ENCODE results near the gene LRP1-AS.
A peak's percentile ranks its signal among the peaks of the same experiment; 100 is the strongest.

The LRP1-AS gene

DNA sequence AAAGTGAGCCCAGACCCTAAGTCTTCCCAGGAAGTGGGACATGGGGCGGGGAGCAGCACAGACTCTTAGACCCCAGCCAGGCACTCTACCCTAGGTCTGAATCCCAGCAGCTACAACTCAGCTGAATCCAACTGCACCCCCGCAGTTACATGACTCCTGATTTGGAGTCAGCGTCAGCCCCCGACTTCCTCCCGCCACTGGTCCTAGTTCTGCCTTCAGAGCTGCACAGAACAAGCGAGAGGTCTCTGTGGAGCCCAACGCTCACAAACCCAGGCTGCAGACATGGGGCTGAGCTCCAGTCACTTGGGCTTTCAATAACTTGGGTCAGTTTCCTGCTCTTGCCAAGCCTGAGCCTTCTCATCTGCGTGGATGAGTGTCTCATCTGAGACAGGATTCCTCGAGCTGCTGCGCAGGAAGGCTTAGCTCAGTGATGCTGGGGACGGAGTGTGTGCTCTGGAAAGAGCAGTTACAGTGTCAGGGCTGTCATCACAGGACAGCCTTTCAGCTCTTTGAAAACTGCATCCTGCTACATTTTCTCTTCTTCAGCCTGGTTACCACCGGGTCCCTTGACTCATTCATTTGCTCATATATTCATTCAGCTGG is 38.6 kb upstream of the LRP1-AS start:
- DNase-seq (ENCODE audit: low read depth), result no peak
- H3K4me3 ChIP-seq (ENCODE audit: low read length), result no peak overlapping the region
- TF ChIP-seq, protein P1, sequence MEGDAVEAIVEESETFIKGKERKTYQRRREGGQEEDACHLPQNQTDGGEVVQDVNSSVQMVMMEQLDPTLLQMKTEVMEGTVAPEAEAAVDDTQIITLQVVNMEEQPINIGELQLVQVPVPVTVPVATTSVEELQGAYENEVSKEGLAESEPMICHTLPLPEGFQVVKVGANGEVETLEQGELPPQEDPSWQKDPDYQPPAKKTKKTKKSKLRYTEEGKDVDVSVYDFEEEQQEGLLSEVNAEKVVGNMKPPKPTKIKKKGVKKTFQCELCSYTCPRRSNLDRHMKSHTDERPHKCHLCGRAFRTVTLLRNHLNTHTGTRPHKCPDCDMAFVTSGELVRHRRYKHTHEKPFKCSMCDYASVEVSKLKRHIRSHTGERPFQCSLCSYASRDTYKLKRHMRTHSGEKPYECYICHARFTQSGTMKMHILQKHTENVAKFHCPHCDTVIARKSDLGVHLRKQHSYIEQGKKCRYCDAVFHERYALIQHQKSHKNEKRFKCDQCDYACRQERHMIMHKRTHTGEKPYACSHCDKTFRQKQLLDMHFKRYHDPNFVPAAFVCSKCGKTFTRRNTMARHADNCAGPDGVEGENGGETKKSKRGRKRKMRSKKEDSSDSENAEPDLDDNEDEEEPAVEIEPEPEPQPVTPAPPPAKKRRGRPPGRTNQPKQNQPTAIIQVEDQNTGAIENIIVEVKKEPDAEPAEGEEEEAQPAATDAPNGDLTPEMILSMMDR (conservative IDR thresholded peaks at IDR 0.05; ENCODE audit: low read depth, low read length), result no peak

DNA sequence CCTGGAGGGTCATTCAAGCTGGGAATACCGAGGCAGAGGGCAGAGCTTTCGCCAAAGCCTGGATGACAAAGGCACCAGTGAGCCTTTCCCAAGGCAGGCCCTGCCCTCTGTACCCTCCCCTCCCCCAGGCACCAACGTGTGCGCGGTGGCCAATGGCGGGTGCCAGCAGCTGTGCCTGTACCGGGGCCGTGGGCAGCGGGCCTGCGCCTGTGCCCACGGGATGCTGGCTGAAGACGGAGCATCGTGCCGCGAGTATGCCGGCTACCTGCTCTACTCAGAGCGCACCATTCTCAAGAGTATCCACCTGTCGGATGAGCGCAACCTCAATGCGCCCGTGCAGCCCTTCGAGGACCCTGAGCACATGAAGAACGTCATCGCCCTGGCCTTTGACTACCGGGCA is 38.0 kb upstream of the LRP1-AS start:
- DNase-seq (ENCODE audit: low read depth), result no peak
- no peak overlapping the region for H3K4me3 ChIP-seq (ENCODE audit: low read length)

DNA sequence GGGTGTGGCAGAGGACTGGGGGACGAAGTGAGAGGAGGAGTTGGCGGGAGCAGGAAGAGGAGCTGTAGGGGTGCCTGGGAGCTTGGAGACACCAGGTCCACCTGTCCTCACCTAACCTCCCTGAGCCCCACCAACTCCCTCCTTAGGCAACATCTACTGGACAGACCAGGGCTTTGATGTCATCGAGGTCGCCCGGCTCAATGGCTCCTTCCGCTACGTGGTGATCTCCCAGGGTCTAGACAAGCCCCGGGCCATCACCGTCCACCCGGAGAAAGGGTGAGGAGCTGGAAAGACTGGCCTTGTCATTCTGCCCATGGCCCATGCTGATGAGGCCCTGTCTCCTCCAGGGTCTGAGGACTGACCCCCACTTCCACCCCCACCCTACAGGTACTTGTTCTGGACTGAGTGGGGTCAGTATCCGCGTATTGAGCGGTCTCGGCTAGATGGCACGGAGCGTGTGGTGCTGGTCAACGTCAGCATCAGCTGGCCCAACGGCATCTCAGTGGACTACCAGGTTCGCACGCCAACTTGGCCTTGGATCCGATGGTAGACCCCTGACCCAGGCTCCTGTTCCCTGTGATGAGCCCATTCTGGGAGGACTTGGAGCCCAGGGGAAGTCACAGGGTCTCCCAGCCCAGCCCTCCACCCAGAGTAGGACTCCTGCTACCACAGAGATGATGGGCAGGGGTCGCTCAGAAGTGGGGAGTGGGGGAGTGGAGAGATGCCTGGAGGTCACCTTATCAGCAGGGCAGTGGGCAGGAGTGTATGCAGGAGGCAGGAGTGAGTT is 36.7 kb upstream of the LRP1-AS start:
- TF ChIP-seq, protein P1 (conservative IDR thresholded peaks at IDR 0.05; ENCODE audit: low read depth, low read length), result no peak
- H3K4me3 ChIP-seq (ENCODE audit: low read length), result no peak overlapping the region

More for the DNA sequence above, 38.0 kb upstream of the LRP1-AS start:
- TF ChIP-seq, protein P1 (conservative IDR thresholded peaks at IDR 0.05; ENCODE audit: low read depth, low read length), result no peak

DNA sequence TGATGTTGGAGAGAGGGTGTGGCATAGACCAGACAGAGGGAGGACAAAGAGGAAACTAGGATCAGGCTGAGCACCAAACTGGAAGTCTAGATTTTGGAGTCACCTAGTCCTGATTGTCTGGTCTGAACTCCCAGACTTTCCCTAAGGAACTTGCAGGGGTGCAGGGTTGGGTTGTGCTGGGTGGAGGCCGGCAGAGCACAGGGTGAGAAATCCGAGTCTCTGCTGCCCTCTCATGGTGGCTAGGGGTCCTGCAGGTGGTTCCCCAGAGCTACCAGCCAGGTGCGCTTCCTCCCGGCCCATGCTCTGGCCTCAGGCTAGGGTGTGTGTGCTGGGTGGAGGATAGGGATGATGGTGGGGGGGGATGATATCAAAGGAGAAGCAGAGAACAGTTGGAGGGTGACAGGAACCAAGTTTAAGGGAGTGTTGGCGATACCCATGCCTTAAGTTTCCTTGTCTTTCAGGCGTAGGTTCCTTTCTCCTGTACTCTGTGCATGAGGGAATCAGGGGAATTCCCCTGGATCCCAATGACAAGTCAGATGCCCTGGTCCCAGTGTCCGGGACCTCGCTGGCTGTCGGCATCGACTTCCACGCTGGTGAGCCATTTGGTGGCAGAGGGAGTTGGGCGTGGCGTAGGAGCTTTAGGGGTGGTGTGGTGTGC is 35.6 kb upstream of the LRP1-AS start:
- no peak overlapping the region for H3K4me3 ChIP-seq (ENCODE audit: low read length)
- TF ChIP-seq, protein P1 (conservative IDR thresholded peaks at IDR 0.05; ENCODE audit: low read depth, low read length), result peak; percentile 89
- DNase-seq (ENCODE audit: low read depth), result peak; percentile 6

More for the DNA sequence above, 36.7 kb upstream of the LRP1-AS start:
- no peak for DNase-seq (ENCODE audit: low read depth)

DNA sequence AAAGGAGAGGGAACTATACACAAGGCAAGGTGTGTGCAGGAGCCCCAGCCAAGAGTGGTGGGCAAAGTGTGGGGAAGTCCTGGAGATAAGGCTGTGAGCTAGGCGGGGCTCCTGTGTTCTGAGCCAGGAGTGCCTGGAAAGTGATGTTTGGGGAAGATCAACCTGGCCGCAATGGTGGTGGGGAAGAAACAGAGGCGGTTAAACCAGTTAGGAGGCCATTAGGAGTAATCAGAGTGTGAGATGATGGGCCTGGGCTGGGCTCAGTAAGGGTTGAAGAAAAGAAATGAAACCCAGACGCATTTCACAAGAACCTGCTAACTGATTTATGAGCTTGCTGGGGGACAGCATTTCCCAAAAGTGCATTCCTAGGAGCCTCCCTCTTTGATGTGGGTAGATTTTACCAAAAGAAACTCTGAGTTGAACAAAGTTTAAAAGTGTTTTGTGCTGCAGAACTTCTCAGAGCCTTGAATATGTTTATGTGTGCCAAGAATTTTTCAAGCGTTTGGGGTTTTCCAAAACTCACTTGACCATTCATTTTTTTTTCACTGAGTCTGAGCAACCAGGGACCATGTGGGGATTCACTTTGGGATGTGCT is 34.2 kb upstream of the LRP1-AS start:
- no peak overlapping the region for H3K4me3 ChIP-seq (ENCODE audit: low read length)
- DNase-seq (ENCODE audit: low read depth), result no peak
- TF ChIP-seq, protein P1 (conservative IDR thresholded peaks at IDR 0.05; ENCODE audit: low read depth, low read length), result no peak

DNA sequence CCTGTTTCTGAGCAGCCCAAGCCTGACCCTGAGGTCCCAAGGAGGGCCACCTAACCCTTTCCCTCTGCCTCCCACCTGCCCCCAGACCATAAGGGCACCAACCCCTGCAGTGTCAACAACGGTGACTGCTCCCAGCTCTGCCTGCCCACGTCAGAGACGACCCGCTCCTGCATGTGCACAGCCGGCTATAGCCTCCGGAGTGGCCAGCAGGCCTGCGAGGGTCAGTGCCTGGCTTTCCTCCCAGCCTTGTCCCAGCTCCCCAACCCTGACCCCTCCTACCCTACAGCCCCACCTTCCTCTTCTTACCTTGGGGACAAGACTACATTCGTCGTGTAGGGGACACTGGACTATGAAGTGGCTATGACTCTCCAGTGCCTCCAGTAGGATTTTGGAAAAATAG is 33.7 kb upstream of the LRP1-AS start:
- no peak for DNase-seq (ENCODE audit: low read depth)
- TF ChIP-seq, protein P1 (conservative IDR thresholded peaks at IDR 0.05; ENCODE audit: low read depth, low read length), result no peak
- no peak overlapping the region for H3K4me3 ChIP-seq (ENCODE audit: low read length)

Measured in retinal pigment epithelial cell (primary cell).